ENCODE data around the gene PRR19.
A peak's percentile ranks its signal among the peaks of the same experiment; 100 is the strongest.

PRR19 gene

GRCh38 chr19:42290136-42290522 lies 11.8 kb upstream of the PRR19 start:
- ChIA-PET POLR2A (no interaction called here), CTCF (interaction anchor here (1.5 kb wide), 1 partner anchor 91 kb away, joined by 3 read pairs; no protein-coding TSS in a partner anchor)
- DNase-seq (ENCODE audit: extremely low spot score): no peak
- no peak for TF ChIP-seq CTCF (IDR thresholded peaks at IDR 0.05; ENCODE audit: control extremely low read depth, extremely low read depth, low read depth, missing control alignments)

GRCh38 chr19:42290523-42291434 lies 11.2 kb upstream of the PRR19 start:
- CTCF ChIA-PET: interaction anchor here (1.5 kb wide), 1 partner anchor 92 kb away, joined by 3 read pairs; no protein-coding TSS in a partner anchor
- no peak for DNase-seq (ENCODE audit: extremely low spot score)
- POLR2A ChIA-PET: no interaction called here

GRCh38 chr19:42291435-42291810 lies 10.5 kb upstream of the PRR19 start:
- ChIA-PET POLR2A (no interaction called here), CTCF (no interaction called here)
- no peak for DNase-seq (ENCODE audit: extremely low spot score)
- no peak for TF ChIP-seq CTCF (IDR thresholded peaks at IDR 0.05; ENCODE audit: control extremely low read depth, extremely low read depth, low read depth, missing control alignments)

More at GRCh38 chr19:42290523-42291434, 11.2 kb upstream of the PRR19 start:
- TF ChIP-seq CTCF (IDR thresholded peaks at IDR 0.05; ENCODE audit: control extremely low read depth, extremely low read depth, low read depth, missing control alignments): peak; percentile 37

GRCh38 chr19:42292042-42292960 lies 9.6 kb upstream of the PRR19 start:
- DNase-seq (ENCODE audit: extremely low spot score): no peak
- TF ChIP-seq CTCF (IDR thresholded peaks at IDR 0.05; ENCODE audit: control extremely low read depth, extremely low read depth, low read depth, missing control alignments): no peak
- ChIA-PET CTCF (no interaction called here), POLR2A (no interaction called here)

- TF ChIP-seq CTCF (IDR thresholded peaks at IDR 0.05; ENCODE audit: control extremely low read depth, extremely low read depth, low read depth, missing control alignments): no peak
- CTCF ChIA-PET: interaction anchor here (0.9 kb wide), 1 partner anchor 169 kb away, joined by 4 read pairs; no protein-coding TSS in a partner anchor
- POLR2A ChIA-PET: no interaction called here
- no peak for DNase-seq (ENCODE audit: extremely low spot score)
Observed at GRCh38 chr19:42292963-42293362, 9.0 kb upstream of the PRR19 start.

GRCh38 chr19:42293540-42293939 lies 8.4 kb upstream of the PRR19 start:
- ChIA-PET POLR2A (no interaction called here), CTCF (interaction anchor here (0.9 kb wide), 1 partner anchor 169 kb away, joined by 4 read pairs; no protein-coding TSS in a partner anchor)
- no peak for TF ChIP-seq CTCF (IDR thresholded peaks at IDR 0.05; ENCODE audit: control extremely low read depth, extremely low read depth, low read depth, missing control alignments)
- no peak for DNase-seq (ENCODE audit: extremely low spot score)

Measured in GM10248 (cell line).